Kasumi-1 (cell line): ENCODE measurements around the gene EIF2S2.

Experiments used
- DNase-seq, 2 experiments: peaks; one replicate each; lab custom pipeline; 2025; lab: John Stamatoyannopoulos, UW

Gene EIF2S2

DNA sequence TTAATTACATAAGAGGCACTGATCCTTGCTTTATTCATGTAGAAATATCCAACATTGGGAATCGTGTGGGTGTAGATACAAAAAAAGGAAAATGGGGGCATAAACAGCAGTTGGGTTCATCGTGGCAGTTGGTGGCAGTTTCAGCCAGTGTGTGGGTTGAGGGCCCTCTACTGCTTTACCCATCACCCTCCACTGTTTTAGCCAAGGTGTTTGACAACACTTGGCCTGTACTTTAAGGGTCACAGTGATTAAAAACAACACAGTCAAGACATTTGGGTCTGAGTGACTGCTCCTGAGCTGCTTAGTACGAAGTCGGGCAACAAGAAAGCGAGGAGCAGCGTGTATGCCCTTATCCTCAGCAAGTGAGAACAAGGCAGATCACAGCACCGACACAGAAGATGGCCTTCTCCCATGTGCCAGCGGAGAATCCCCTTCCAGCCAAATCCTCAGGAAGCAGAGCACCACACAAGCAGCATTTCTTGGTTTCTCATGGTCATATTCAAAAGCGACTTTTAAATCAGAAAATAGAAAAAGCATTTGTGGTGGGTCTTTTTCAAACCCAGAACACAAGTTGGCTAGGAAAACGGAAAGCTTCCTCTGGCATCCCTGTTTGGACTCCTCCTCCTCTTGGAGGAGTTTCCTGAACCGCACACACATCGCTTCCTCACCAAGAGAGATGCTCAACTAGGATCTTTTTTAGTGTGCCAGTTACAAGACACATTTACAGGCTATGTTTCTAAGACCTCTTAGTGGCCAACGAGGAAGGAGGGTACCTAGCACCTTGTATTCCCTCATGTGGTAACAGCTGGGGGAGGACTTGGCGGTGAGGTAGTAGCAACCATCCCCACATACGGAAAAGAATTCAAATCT is 23.5 kb downstream of the EIF2S2 start:
- no peak for DNase-seq

DNA sequence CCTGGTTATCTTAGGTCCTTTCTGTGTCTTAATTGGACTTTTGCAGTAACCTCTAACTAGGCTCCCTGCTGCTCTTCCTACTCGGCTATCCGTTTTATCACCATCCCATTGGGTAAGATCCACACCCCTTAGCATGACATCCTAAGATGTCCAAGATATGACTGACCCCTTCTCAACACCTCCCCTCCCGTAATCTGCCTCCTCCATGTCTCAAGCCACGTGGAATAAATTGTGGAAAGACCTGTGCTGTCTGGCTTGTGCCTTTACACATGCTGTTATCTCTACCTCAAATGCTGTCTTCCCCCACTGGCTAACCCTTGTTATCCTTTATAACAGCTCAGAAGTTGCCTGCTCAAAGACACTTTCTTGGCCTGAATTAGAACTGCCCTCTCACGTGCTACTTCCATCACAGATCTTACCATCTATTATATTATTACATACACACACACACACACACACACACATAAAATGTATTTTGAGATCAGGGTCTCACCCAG is 26.5 kb downstream of the EIF2S2 start:
- DNase-seq = no peak

GRCh38 chr20:34084227-34084923 is 27.7 kb downstream of the EIF2S2 start:
- no peak for DNase-seq

DNA sequence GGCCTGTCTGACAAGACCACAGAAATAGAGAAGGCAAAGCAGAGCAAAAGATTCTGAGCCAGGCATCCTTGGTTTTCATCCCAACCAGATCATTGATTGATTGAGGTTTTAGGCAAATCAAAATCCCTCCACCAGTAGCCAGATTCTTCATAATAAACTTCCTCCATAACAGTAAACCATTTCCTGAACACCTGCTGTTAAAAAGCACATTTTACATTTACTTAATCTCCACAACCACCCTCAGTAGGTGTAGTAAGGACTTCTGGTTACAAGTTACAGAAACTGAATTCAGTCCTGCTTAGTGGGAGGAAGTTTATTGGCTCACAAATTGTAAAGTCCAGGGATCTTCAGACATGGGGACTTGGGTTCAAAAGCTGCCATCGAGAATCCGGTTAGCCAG is 28.3 kb downstream of the EIF2S2 start:
- no peak for DNase-seq

DNA sequence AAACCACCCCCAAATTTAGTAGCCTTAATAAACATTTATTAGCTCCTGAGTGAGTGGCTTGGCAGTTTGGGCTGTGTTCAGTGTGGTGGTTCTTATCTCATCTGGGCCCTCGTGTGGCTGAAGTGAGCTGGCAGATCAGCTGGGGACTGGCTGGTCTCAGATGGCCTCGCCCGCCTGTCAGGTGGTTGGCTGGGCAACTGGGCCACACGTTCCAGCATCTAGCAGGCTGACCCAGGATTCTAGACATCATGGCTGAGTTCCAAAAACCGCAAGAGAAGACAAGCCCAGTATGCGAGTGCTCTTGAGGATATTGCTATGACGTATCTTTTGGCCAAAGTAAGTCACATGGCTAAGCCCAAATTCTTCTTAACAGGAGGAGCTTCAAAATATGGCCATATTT is 28.9 kb downstream of the EIF2S2 start:
- DNase-seq = no peak

GRCh38 chr20:34082232-34082887 is 29.7 kb downstream of the EIF2S2 start:
- DNase-seq = no peak

DNA sequence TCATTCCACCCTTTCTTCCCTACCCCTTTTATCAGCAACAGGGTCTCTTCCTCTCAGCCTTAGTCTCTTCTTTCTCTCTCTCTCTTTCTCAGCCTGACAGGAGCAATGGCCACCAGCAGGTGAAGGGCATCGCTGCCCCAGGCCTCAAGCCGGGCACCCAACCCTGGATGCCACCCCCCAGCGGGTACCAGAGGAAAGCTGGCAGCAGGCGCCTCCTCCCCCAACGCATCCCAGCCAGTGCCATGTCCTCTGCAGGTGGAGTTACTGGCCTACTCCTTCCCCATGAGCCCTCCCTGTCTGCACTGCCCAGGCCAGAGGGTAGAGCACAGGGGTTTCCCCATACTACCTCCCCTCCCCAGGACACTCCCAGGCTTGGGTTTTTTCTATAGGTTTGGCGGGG is 32.2 kb downstream of the EIF2S2 start:
- no peak for DNase-seq

- DNase-seq = no peak
Observed at GRCh38 chr20:34078540-34078939, 33.5 kb downstream of the EIF2S2 start.

- no peak for DNase-seq
Observed at GRCh38 chr20:34076952-34077351, 35.1 kb downstream of the EIF2S2 start.

DNA sequence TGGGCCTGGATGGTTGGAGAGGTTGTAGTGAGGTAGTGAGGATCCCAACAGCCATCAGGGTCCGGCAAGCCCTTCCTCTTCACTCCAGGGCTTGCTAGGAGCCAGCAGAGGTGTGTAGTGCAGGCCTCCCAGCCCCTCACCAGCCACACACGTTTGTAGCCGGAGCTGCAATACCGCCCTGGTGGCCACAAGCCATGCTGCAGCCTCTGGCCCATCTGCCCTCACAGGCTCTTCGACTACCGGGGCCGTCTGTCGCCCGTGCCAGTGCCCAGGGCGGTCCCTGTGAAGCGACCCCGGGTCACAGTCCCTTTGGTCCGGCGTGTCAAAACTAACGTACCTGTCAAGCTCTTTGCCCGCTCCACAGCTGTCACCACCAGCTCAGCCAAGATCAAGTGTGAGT is 36.4 kb downstream of the EIF2S2 start:
- no peak for DNase-seq

- DNase-seq = no peak
Observed at GRCh38 chr20:34074101-34074760, 37.8 kb downstream of the EIF2S2 start.

GRCh38 chr20:34072778-34073177 is 39.3 kb downstream of the EIF2S2 start:
- DNase-seq = no peak

GRCh38 chr20:34072076-34072475 is 40.0 kb downstream of the EIF2S2 start:
- no peak for DNase-seq

- no peak for DNase-seq
Observed at GRCh38 chr20:34070859-34071258, 41.2 kb downstream of the EIF2S2 start.

- no peak for DNase-seq
Observed at GRCh38 chr20:34070079-34070439, 42.0 kb downstream of the EIF2S2 start.

GRCh38 chr20:34069341-34070078 is 42.5 kb downstream of the EIF2S2 start:
- DNase-seq = peak; percentile 69 to 78

DNA sequence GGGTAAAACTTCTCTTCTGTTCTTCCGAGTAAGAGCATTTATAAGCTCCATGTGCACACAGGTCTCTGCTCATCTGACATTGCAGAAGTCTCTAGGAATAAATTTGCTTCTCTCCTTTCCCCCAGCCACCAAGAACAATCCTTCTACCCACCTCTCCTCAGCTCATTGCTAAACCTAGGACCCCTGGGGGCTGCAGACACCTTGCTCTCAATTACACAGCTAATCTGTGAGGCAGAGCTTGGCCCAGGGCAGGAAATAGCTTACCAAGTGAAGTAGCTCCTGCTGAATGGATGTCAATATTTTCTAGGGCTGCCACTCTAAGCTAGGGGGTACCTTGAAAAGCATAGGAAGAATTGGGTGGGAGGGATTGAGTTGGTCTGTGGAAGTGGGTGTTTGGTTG is 44.0 kb downstream of the EIF2S2 start:
- no peak for DNase-seq

- no peak for DNase-seq
Observed at GRCh38 chr20:34066476-34067090, 45.5 kb downstream of the EIF2S2 start.

DNA sequence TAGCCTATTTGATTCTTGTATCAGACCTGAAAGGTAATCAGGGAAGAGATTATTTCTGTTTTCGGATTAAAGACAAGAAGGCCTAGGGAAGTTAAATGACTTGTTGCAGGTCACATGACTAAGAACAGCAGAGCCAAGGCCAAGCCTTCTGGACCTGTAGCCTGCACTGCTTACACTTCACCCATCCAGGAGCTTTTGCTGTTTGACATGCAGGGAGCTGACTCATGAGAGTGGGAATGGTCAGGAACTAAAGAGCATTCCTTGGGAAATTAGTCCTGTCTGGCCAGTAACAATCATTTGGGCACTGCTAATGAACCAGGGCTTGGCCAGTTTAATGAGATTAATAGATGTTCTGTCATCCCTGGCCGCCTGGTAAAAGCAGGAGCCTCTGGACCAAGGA is 46.8 kb downstream of the EIF2S2 start:
- DNase-seq = no peak

- DNase-seq = no peak
Observed at GRCh38 chr20:34064286-34064685, 47.8 kb downstream of the EIF2S2 start.
